Left kidney (tissue), 2 donors: Measurements from ENCODE around the gene CLEC20A. TPM values are rescaled to one million over a fixed set of nuclear protein-coding genes. Genes with fewer than 3 reads are reported as not detected.
"Not testable (repeated sequence)": the region's sequence is repeated elsewhere in the genome, so short reads cannot be mapped to it uniquely, and the experiment has no call there.

Source experiments
- DNase-seq: peaks from one replicate; pipeline ENCODE4 v3.0.0-alpha.2; 2013
- polyA plus RNA-seq: library from polyadenylated mRNA; unstranded; fragments of 120-200 nt; gene quantifications from one replicate; pipeline ENCODE4 v1.2.1, GENCODE V29; 2013; ENCODE audit not compliant: insufficient read length

Gene CLEC20A
- polyA plus RNA-seq, 1 donor, result 0.30 TPM

- no peak for DNase-seq
Measured at GRCh38 chr1:178529364-178530036, 32.7 kb upstream of the CLEC20A start.

GRCh38 chr1:178528953-178529335 lies 32.2 kb upstream of the CLEC20A start:
- DNase-seq, result no peak

- DNase-seq, result no peak
Measured at GRCh38 chr1:178528228-178528952, 31.6 kb upstream of the CLEC20A start.

GRCh38 chr1:178527117-178527516 lies 30.4 kb upstream of the CLEC20A start:
- no peak for DNase-seq

- DNase-seq, result no peak
Measured at GRCh38 chr1:178521241-178521640, 24.5 kb upstream of the CLEC20A start.

GRCh38 chr1:178520803-178521202 lies 24.0 kb upstream of the CLEC20A start:
- no peak for DNase-seq

- no peak for DNase-seq
Measured at GRCh38 chr1:178518894-178519293, 22.1 kb upstream of the CLEC20A start.

- no peak for DNase-seq
Measured at GRCh38 chr1:178516110-178516509, 19.3 kb upstream of the CLEC20A start.

- DNase-seq, result no peak
Measured at GRCh38 chr1:178513278-178513983, 16.7 kb upstream of the CLEC20A start.

GRCh38 chr1:178512566-178513277 lies 16.0 kb upstream of the CLEC20A start, which contains the start of gene TEX35:
TSS of gene TEX35 (plus strand) at chr1:178513109. CDS start at chr1:178513189, 80 bp downstream.
- DNase-seq, result no peak

GRCh38 chr1:178510155-178510554 lies 13.4 kb upstream of the CLEC20A start:
- no peak for DNase-seq

GRCh38 chr1:178509414-178510007 lies 12.7 kb upstream of the CLEC20A start:
- no peak for DNase-seq

GRCh38 chr1:178506669-178507068 lies 9.9 kb upstream of the CLEC20A start:
- no peak for DNase-seq

GRCh38 chr1:178506177-178506576 lies 9.4 kb upstream of the CLEC20A start:
- no peak for DNase-seq

- DNase-seq, result no peak
Measured at GRCh38 chr1:178504286-178504685, 7.5 kb upstream of the CLEC20A start.

- no peak for DNase-seq
Measured at GRCh38 chr1:178503849-178504248, 7.1 kb upstream of the CLEC20A start.

GRCh38 chr1:178503316-178503715 lies 6.6 kb upstream of the CLEC20A start:
- DNase-seq, result not testable (repeated sequence)

GRCh38 chr1:178502856-178503255 lies 6.1 kb upstream of the CLEC20A start:
- no peak for DNase-seq

GRCh38 chr1:178502330-178502714 lies 5.6 kb upstream of the CLEC20A start:
- no peak for DNase-seq

- DNase-seq, result peak; percentile 66
Measured at GRCh38 chr1:178501705-178502329, 5.1 kb upstream of the CLEC20A start.

- no peak for DNase-seq
Measured at GRCh38 chr1:178500936-178501554, 4.3 kb upstream of the CLEC20A start.
